NCI-H1694 treated with DMSO at 0.1 percent for 48 hours (cell line): Measurements from ENCODE around the gene CD28.

Experiments
- DNase-seq: peaks from one replicate; lab custom pipeline; 2025; lab: John Stamatoyannopoulos, UW

The CD28 gene

DNA sequence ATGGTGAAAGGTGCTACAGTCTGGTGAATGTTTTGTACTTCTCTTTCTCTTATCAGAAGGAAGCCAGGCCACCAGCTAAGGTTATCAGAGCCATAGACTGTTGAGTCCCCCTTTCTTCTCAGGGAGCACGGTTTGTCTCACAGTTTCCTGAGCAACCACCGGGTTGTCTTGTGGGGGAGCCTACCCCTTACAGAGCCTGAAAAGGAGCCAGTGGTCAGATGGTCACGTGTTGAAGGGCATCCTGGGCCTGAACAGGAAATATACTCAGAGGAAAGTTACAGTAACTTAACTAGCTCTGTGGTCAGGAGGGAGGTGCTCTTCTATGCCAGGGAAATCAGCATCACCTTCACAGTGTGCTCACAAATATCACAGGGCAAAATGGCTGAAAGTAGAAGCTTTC, 11.6 kb downstream of the CD28 start:
- DNase-seq = no peak

DNA sequence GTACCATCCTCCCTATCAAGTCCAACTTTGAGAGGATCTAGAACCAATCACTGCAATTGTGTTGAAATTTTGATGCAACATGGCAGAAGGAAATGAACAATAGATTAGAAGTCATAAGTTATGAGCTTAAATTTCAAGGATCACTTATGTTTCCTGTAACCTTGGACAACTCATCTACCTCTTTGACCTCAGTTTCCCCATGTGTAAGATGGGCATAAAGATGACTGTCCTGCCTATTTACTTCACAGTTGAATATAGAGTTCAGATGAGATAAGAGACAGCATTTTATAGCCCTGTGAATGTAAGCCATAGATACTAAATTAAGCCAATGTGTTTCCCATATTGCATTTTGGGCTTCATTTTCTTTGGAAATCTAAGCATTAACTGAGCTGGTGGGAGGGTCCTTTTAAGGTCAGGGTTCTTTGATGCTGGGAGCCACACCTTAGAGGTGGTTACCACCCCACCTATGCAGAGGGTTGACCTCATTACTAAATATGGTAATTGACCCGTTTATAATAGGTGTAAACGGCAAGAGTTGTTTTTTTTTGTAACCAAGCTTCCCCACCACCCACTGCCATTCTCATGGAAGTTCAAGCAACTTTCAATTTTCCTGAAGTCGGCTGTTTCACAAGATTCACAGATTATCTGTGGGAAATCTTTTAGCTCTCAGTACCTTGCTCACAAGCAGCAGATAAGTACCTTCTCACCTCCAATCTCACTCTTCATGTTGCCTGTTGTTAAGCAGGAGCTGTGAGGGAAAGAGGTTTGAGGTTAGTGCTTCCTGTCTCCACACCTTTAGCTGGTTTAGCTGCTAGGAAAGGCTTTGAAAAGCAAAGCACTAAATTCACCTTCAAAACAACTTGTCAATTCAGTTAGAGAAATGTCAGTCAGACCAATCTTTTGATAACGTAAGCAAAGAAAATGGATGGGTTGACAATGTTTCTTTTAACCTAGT, 13.3 kb downstream of the CD28 start:
- no peak for DNase-seq

DNA sequence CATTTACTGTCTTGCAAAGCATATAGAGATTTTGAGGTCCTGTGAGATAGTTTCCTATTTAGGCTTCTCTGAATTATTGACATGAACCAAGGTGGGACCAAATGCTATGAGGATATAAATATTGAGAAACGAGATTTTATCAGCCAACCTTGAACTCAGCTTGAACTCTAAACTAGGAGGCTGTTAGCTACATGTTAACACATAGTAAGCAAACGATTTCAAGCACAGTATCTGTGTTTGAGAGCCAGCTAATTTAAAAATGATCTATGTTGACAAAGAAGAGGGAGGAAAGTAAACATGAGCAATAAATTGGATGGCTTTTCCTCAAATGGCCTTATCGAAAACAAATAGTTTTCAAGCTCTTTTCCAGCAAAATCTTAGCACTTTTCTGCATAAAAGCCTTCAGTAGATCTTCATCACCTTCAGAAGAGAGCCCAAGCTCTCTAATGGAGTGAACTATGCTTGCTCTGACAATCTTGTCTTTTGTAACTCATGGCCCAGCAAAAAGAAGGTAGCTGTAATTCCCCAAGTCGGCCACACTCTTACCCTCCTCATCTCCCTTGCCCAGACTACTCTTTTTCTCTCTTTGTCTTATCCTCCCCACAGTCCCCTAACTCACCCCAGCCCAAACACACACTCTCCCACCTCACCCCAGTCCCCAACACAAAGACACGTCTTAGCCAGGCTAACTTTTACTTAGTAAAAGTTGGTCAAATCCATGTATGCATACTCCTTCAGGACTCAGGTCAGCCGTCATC, 14.7 kb downstream of the CD28 start:
- DNase-seq = no peak

DNA sequence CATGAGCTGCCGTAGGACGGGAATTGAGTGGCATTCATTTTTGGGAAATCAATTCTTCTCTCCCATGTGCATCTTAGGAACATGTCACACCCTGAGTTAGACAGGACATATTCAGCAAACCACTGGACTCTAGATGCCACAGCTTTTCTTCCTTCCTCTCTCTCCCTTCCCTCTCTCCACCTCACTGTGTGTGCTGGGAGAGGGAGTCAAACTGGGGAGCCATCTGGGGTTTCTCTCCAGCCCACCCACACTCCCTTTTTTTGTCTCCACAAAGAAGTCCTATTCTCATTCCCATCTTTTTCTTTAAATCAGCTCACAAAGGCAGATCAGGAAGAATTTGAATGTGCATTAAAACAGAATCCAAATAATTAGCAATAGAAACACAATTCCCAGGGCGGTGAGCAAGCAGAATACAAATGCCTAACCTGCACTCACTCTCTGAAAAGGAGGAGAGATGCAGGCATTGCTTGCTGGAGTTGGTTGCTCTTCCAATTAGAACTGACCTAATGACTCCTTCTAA, 15.4 kb downstream of the CD28 start:
- no peak for DNase-seq

DNA sequence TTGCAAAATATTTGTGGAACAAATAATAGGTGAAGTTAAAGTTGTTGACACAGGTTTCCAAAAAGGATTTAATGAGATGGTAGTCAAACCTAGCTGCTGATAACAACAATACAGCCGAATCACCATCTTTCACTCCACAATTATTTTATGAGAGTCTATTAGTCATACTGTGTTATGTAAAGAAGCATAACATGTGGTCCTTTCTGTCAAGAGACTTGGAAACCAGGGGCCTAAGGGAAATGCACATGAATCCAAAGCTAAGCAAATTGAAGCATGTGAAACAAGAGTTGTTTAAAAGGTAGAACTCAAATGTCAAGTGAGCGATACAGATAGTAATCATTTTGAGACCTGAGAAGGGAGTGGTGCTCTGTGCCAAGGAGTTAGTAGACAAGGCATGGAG, 16.0 kb downstream of the CD28 start:
- no peak for DNase-seq

DNA sequence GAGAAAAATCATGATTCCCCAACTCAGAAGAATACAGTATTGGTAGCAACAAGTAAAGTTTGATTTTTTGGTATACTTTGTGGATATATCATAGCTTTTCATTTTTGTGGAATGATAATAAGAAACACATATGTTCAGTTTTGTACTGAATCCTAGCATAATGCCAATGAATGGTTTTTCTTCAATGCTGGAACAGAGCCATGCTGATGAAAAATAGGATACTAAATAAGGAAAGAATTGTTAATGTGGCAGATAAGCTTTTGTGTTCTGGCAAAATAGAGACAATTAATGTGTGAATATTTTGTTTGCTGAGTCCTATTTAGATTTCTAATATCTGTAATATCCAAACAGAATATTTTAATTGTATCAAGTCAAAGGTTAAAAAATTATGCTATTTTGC, 21.9 kb downstream of the CD28 start:
- DNase-seq = no peak

DNA sequence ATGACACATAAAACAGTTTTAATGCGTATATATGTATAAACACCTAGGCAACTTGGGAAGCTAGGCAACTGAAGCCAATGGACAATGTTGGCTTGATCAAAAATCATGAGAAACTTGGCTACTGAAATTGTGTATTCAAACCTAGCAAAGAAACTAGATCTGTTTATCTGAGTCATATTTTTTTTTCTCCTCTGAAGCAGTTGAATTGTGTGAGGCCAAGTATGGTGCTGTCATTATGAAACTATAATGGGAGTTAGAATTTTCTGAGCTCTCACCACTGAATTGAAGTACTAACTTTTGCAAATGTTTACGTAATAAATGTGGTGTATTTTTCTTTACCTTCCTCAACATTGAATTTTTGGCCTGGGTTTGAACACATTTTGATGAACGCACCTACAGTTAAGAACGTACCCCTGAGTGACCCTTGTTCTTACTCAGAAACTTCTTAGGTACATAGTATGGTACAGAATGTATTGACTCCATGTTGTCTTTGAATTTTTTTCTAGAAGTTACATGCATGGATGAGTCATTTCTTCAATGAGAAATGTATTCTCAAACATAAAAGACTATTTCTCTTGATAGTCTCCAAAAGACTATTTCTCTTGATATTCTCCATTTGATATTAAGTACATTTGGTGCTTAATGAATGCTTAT, 23.8 kb downstream of the CD28 start:
- no peak for DNase-seq

DNA sequence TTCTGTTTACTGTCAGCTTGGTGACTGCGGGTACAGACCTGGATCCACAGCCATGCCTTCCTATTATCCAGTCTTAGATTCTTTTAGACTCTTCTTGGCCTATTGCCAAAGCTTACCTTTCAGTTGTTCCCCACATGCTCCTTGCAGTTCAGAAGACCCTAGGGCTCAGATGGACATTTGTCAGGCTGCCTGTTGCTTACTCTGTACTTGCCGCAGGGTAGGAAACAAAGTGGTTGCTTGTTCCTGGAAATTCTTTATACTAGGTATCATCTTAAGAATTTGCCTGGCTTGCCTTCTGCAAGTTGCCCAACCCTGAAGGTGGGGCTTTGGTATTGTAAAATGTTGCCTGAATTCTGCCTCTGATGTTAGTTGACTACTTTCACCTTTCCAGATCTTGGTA, 24.4 kb downstream of the CD28 start:
- no peak for DNase-seq

DNA sequence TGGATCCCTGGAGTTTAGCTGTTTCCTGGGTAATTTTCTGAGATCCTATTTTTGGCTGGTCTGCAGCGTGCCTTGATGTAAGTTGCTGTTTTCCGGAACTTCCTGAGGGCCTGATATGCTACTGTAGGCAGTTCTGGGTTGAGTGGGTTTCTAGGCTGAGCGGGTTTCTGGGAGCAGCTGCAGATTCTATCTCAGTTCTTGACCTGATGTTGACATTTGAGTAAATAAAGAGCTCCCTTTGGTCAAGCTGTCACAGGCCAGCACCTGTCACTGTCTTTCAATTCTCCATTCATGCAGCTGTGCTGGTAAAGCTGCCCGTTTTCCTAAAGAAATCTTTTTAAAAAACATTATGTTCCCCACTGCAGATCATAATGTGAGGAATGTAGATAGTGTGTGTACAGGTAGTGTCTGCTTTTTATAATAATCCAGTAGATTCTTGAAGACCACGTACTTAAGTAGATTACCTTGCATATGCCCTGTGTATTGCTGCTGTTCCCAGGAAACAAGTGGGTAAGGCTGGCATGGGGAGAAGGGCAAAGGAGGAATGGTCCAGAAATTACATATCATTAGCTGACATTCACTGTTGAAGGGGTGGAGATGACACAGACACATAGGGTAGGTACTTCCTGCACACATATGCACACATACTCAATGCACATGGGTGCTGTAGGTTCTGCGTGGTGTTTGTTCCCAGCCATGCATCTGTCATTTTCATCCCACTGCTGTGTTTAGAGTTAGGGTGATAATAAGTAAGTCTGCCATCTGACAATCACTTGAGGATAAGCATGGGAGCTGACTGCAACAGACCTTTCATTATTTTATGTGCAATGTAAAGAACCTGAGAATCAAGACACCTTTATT, 25.9 kb downstream of the CD28 start:
- no peak for DNase-seq

DNA sequence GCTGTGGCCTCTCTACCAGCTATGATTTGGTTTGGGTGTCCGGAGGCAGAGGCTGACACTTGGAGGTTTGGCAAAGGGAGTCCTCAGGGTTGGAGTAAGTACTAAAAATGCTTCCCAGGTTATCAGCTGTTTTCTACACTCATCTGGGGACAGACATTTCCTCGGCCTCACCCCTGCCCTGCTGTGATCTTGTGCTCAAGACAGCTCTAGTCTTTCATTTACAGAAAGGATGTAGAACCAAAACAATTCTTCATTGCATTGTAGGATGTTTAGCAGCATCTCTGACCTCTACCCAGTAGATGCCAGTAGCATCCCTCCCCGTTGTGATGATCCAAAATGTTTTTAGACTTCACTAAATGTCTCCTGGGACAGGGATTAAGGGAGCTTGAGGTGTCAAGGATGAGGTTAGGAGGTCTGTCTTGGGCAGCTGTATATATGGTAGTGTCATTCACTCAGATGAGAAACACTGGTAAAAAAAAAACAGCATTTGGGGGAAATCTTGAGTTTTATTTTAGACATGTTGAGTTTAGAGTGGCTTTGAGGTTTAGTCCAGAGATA, 26.6 kb downstream of the CD28 start:
- no peak for DNase-seq

DNA sequence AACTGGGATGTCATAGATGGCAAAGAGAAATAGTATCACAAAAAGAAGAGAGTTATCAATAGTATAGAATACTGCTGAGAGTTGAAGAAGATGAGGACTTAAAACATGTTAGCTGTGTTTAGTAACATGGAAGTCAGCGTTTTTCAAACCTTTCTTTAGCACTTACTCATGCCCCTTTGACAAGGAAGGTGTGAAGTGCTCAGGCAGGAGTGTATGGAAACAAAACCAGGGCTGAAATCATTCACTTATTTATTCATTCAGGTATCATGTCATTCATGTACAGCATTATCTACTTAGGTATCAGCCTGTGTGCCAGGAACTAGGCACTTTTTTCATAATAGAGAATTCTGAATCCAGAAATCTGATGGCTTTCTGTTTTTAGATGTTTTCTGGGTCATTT, 27.2 kb downstream of the CD28 start:
- DNase-seq = no peak

DNA sequence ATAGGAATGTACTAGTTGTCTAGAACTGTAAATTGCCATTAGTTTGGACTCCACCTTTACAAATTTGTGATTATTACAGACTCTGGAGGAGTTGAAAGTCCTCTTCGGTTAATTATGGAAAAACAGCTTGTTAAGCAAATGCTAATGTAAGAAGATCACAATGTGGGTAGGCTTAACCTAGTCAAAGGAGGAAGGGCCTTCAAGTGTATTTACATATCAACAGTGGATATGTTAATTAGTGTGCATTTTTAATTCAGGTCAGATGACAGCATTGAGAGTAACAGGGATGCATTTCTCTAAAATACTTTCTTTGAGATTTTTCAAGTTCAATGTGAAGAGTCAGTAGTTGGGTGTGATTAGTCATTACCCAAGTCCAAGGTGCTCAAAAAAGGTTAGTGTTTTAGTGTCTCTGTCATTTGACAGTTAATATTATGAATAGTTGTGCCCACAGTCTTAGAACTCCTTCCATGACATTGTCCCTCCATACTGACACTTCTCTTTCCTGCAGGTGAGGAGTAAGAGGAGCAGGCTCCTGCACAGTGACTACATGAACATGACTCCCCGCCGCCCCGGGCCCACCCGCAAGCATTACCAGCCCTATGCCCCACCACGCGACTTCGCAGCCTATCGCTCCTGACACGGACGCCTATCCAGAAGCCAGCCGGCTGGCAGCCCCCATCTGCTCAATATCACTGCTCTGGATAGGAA, 28.0 kb downstream of the CD28 start:
- DNase-seq = no peak

DNA sequence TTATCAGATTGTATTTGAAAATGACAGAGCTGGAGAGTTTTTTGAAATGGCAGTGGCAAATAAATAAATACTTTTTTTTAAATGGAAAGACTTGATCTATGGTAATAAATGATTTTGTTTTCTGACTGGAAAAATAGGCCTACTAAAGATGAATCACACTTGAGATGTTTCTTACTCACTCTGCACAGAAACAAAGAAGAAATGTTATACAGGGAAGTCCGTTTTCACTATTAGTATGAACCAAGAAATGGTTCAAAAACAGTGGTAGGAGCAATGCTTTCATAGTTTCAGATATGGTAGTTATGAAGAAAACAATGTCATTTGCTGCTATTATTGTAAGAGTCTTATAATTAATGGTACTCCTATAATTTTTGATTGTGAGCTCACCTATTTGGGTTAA, 30.9 kb downstream of the CD28 start:
- DNase-seq = no peak

DNA sequence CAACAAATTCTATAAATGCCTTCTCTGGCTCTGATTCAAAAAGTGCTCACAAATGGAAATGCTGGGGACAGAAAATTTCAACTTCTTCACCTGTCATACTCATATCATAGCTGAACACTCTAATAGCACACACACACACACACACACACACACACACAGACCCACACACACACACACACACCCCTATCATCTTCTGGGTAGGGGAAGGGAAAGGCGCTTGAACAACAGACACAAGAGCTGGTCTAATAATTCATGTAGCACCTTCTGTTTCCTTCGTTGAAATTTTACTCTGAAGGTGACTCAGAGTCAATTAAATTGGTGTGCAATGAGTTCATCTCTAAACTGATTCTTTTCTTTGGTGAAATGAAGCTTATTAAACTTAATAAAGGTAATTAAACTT, 32.9 kb downstream of the CD28 start:
- DNase-seq = no peak

DNA sequence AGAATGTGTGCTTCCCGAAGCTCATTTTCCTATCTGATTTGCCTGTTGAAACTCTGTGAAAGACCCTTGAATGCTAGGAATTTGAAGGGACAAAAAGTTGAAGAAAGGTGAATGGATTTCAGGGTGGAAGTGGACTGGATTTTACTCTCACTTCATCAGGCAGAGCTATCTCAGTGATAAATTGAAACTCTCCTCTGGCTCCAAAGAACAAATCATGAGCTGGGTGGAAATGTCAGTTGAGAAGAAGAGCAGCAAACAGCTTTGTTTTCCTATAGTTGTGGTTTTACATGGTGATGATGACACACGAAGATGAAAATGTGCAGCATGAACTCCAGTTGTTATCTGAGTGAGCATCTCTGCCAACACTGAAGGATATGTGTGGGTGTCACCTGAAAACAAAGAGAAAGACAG, 34.4 kb downstream of the CD28 start:
- no peak for DNase-seq

DNA sequence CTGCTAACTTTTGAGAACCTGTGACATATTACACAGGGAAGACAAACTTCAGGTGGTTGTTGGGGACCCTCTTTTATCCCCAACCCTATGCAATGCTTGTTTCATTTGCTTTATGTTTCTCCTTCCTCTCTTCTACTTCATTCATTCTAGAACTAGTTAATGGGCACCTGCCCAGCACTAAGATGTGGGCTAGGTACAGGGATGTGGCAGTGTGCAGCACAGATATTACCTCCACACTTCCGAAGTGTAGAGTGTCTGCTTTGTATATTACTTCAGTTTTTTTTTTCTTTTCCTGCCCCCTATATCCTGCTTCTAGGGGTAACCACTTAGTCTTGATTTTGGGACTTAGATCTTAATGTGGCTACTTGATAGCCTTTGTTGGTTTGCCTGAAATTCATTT, 35.1 kb downstream of the CD28 start:
- DNase-seq = no peak

DNA sequence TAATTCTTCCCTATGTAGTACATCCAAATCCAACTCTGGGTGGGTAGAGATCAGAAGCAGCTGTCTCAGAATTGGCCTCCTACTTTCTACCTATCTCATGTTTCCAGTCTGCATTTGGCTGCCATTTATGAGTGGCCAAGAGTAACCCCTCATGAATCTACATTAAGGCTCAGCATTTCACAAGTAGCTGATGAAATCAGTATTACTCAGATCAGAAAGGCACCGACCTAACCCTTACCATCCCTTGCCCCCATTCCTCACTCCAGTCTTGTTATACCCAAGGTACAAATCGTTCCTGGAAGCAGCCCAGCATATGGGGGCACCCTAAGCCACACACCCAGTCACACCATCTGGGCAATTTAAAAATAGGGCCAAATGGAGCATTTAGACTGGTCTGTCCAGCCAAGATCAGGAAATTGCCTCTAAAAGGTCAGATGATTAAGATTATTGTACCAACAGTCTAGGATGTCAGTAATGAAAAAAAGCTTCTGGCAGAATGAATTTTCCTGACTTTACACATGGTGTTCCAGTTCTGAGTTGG, 37.1 kb downstream of the CD28 start:
- DNase-seq = no peak

DNA sequence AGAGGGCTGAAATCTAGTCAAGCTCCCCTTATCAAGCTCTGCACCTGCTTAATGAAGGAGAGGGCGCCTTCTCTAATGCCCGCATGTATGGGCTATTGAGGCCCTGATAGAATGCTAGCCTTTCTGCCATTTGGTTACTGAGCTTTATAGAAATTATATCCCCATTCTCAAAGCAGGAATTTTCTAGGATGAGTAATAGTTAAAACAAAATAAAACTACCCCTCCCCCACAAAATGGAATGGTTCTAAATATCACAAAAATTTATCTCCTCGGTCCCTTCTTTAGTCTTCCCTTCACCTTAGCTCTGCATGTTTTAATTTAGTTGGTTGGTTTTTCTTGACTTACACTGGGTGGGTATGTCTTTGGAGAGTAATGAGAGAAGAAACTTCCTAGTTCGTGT, 37.7 kb downstream of the CD28 start:
- DNase-seq = no peak

DNA sequence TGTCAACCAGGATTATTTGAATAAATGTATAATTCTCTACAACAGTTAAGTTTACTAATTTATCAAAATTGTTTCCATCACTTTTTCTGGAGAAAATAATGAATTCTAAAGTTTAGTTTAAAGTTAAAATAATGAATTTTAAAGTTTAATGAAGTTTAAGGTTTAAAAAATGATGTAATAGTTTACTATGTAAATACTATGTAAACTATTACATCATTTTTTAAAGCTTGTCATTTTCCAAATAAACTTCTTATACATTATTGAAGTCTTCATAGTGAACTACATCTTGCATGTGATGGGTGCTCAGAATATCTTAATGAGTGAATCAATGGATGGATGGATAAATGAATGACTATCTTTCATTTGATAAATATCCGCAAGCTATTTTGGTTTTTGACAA, 38.8 kb downstream of the CD28 start:
- DNase-seq = no peak
